Measurements from ENCODE around the gene DDX42. TPM values are rescaled to one million over a fixed set of nuclear protein-coding genes. Genes with fewer than 3 reads are reported as not detected.
A peak's percentile ranks its signal among the peaks of the same experiment; 100 is the strongest.

Gene DDX42
- total RNA-seq, 1 donor from 2014 or later: 125 TPM

- Histone ChIP-seq H3K36me3 (ENCODE audit: insufficient read depth, low read length) (peaks cover 60% of the 10 kb centered on the region), H3K4me2 (ENCODE audit: low read length) (no peak overlapping the region), H2AFZ (ENCODE audit: low read depth, low read length) (no peak overlapping the region), H3K27me3 (ENCODE audit: insufficient read depth, low read length) (no peaks in the 10 kb centered on the region), H4K20me1 (ENCODE audit: insufficient read depth, low read length) (peaks cover 89% of the 10 kb centered on the region), H3K4me1 (ENCODE audit: insufficient read depth, low read length) (peaks cover 10% of the 10 kb centered on the region), H3K27ac (ENCODE audit: low read depth, low read length) (no peak overlapping the region), H3K9me3 (ENCODE audit: insufficient read depth, low read depth, low read length) (no peaks in the 10 kb centered on the region), H3K9ac (ENCODE audit: low read length) (no peak overlapping the region), H3K4me3 (ENCODE audit: insufficient read depth, low read depth, low read length) (no peak overlapping the region), H3K79me2 (ENCODE audit: insufficient read depth, low read length) (peaks cover 47% of the 10 kb centered on the region)
- no peaks in the 10 kb centered on the region for H3K9me3 Mint-ChIP-seq (ENCODE audit: unreplicated experiment)
- H3K27ac Mint-ChIP-seq (ENCODE audit: unreplicated experiment): no peak overlapping the region
- H3K4me3 Mint-ChIP-seq (ENCODE audit: unreplicated experiment): no peak overlapping the region
- no peaks in the 10 kb centered on the region for H3K27me3 Mint-ChIP-seq (ENCODE audit: low read depth, unreplicated experiment)
- peaks cover 2% of the 10 kb centered on the region for H3K4me1 Mint-ChIP-seq (ENCODE audit: low read depth, unreplicated experiment)
- TF ChIP-seq CTCF (IDR thresholded peaks at IDR 0.05; ENCODE audit: insufficient read depth, low read depth, low read length) (no peak), EZH2 (IDR thresholded peaks at IDR 0.05; ENCODE audit: insufficient read depth, low read length) (no peak)
- peaks cover 31% of the 10 kb centered on the region for H3K36me3 Mint-ChIP-seq (ENCODE audit: low read depth, unreplicated experiment)
- FAIRE-seq (no peak), DNase-seq (ENCODE audit: low read depth) (no peak)
These were observed 59.2 kb downstream of the DDX42 start for GRCh38 chr17:63833026-63833740.

- Histone ChIP-seq H3K27ac (ENCODE audit: low read depth, low read length) (no peak overlapping the region), H3K4me1 (ENCODE audit: insufficient read depth, low read length) (peaks cover 3% of the 10 kb centered on the region), H3K9ac (ENCODE audit: low read length) (no peak overlapping the region), H3K4me2 (ENCODE audit: low read length) (no peak overlapping the region), H3K36me3 (ENCODE audit: insufficient read depth, low read length) (peaks cover 56% of the 10 kb centered on the region), H3K79me2 (ENCODE audit: insufficient read depth, low read length) (peaks cover 47% of the 10 kb centered on the region), H3K9me3 (ENCODE audit: insufficient read depth, low read depth, low read length) (no peaks in the 10 kb centered on the region), H3K27me3 (ENCODE audit: insufficient read depth, low read length) (no peaks in the 10 kb centered on the region), H3K4me3 (ENCODE audit: insufficient read depth, low read depth, low read length) (no peak overlapping the region), H4K20me1 (ENCODE audit: insufficient read depth, low read length) (peaks cover 89% of the 10 kb centered on the region), H2AFZ (ENCODE audit: low read depth, low read length) (no peak overlapping the region)
- Mint-ChIP-seq H3K9me3 (ENCODE audit: unreplicated experiment) (no peaks in the 10 kb centered on the region), H3K27me3 (ENCODE audit: low read depth, unreplicated experiment) (no peaks in the 10 kb centered on the region), H3K27ac (ENCODE audit: unreplicated experiment) (peak overlapping the region; percentile 53), H3K4me3 (ENCODE audit: unreplicated experiment) (no peak overlapping the region), H3K4me1 (ENCODE audit: low read depth, unreplicated experiment) (peaks cover 2% of the 10 kb centered on the region), H3K36me3 (ENCODE audit: low read depth, unreplicated experiment) (peaks cover 31% of the 10 kb centered on the region)
- TF ChIP-seq CTCF (IDR thresholded peaks at IDR 0.05; ENCODE audit: insufficient read depth, low read depth, low read length) (no peak), EZH2 (IDR thresholded peaks at IDR 0.05; ENCODE audit: insufficient read depth, low read length) (no peak)
- FAIRE-seq: no peak
- no peak for DNase-seq (ENCODE audit: low read depth)
These were observed 59.9 kb downstream of the DDX42 start for GRCh38 chr17:63833741-63834373.
